ENCODE results near the gene RABGAP1. TPM values are rescaled to one million over a fixed set of nuclear protein-coding genes. Genes with fewer than 3 reads are reported as not detected.

RABGAP1 gene
- total RNA-seq, 2 experiments from 2014 or later = 16.8 to 46.6 TPM

DNA sequence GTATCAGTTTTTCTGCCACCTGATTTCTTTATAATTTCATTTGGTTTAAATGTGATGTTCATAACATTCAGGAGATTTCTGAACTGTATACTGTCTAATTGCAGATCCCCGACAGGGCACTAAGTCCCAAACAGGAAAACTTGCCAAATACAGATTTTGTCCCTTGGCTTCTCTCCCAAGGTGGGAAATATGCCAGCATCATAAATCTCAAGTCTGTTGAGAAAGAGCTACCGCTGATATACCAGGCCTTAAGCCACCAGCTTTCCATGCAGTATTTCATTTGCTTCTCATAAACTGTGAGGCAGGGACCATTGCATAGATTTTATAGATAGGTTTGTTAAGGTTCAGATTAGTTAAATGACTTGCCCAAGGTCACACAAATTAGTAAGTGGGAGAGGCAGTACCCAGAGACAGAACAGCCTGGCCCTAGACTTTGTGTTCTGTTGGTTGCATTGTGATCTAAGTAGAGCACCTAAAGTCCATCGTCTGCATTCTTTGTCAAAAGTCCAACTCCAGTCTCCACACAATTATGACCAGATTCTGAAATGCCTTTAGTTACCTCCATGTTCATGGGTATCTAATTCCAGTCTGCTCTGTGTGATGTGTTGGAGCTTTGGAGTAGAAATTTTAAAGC, 108.9 kb downstream of the RABGAP1 start:
- CTCF ChIA-PET (ENCODE audit: unreplicated experiment) = no interaction called here
- POLR2A ChIA-PET = interaction anchor here (0.5 to 0.6 kb wide), 3 partner anchors 51 to 214 kb away, joined by 3 to 4 read pairs (median 4); no protein-coding TSS in a partner anchor

DNA sequence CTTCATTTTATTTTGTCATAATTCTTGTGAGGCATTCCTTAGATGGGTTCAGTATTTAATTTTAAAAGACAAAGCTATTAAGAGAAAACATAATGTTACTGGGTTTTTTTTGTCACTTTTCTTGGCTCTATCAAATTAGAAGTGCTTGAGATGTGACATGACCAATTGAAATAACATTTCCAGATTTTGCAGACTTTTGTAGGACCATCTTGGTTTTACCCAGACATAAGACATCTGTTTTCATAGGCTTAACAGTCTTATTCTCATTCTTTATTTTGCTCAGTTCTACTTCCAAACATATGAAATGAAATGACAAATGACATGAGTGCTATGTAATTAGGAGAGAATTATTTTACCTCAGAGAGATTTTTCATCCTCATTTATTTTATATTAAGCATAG, 112.2 kb downstream of the RABGAP1 start:
- ChIA-PET CTCF (ENCODE audit: unreplicated experiment) (no interaction called here), POLR2A (interaction anchor here (0.6 kb wide), 1 partner anchor 32 kb away, joined by 7 read pairs; no protein-coding TSS in a partner anchor)
- H3K4me3 ChIP-seq (ENCODE audit: low read depth, low read length, poor library complexity, severe bottlenecking) = no peak overlapping the region
- H4K20me1 ChIP-seq (ENCODE audit: insufficient read depth, low read length) = no peaks in the 10 kb centered on the region
- H3K36me3 ChIP-seq (ENCODE audit: insufficient read depth, low read length) = peaks cover 24% of the 10 kb centered on the region
- H3K4me1 ChIP-seq (ENCODE audit: insufficient read depth, low read length, poor library complexity, severe bottlenecking) = no peaks in the 10 kb centered on the region
- no peak overlapping the region for H2AFZ ChIP-seq (ENCODE audit: low read length)
- H3K27ac ChIP-seq (ENCODE audit: low read depth, low read length, poor library complexity, severe bottlenecking) = no peak overlapping the region
- no peak overlapping the region for H3K4me2 ChIP-seq (ENCODE audit: low read length)
- H3K9me3 ChIP-seq (ENCODE audit: low read length) = no peaks in the 10 kb centered on the region
- H3K9me2 ChIP-seq (ENCODE audit: insufficient read depth, low read length) = no peaks in the 10 kb centered on the region
- H3K79me2 ChIP-seq (ENCODE audit: insufficient read depth, low read depth, low read length) = no peaks in the 10 kb centered on the region
- no TSS peak for BruUV-seq (replicated peaks)
- TF ChIP-seq, protein P1, sequence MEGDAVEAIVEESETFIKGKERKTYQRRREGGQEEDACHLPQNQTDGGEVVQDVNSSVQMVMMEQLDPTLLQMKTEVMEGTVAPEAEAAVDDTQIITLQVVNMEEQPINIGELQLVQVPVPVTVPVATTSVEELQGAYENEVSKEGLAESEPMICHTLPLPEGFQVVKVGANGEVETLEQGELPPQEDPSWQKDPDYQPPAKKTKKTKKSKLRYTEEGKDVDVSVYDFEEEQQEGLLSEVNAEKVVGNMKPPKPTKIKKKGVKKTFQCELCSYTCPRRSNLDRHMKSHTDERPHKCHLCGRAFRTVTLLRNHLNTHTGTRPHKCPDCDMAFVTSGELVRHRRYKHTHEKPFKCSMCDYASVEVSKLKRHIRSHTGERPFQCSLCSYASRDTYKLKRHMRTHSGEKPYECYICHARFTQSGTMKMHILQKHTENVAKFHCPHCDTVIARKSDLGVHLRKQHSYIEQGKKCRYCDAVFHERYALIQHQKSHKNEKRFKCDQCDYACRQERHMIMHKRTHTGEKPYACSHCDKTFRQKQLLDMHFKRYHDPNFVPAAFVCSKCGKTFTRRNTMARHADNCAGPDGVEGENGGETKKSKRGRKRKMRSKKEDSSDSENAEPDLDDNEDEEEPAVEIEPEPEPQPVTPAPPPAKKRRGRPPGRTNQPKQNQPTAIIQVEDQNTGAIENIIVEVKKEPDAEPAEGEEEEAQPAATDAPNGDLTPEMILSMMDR (conservative IDR thresholded peaks at IDR 0.05; ENCODE audit: low read length) = no peak
- no peak for TF ChIP-seq EZH2phosphoT487 (IDR thresholded peaks at IDR 0.05; ENCODE audit: borderline replicate concordance, low read depth, low read length)
- intact Hi-C loops (cut with micrococcal nuclease; ENCODE audit: unreplicated experiment) = no loop called here
- DNase-seq (ENCODE audit: low spot score) = no peak

More for the DNA sequence above, 108.9 kb downstream of the RABGAP1 start:
- intact Hi-C loops (cut with micrococcal nuclease; ENCODE audit: unreplicated experiment) = no loop called here
- Histone ChIP-seq H4K20me1 (ENCODE audit: insufficient read depth, low read length) (no peaks in the 10 kb centered on the region), H3K4me2 (ENCODE audit: low read length) (no peak overlapping the region), H3K4me3 (ENCODE audit: low read depth, low read length, poor library complexity, severe bottlenecking) (no peak overlapping the region), H3K4me1 (ENCODE audit: insufficient read depth, low read length, poor library complexity, severe bottlenecking) (no peaks in the 10 kb centered on the region), H3K9me3 (ENCODE audit: low read length) (no peaks in the 10 kb centered on the region), H3K36me3 (ENCODE audit: insufficient read depth, low read length) (peaks cover 19% of the 10 kb centered on the region), H2AFZ (ENCODE audit: low read length) (no peak overlapping the region), H3K9me2 (ENCODE audit: insufficient read depth, low read length) (no peaks in the 10 kb centered on the region), H3K27ac (ENCODE audit: low read depth, low read length, poor library complexity, severe bottlenecking) (no peak overlapping the region), H3K79me2 (ENCODE audit: insufficient read depth, low read depth, low read length) (no peaks in the 10 kb centered on the region)
- TF ChIP-seq, protein P1 (conservative IDR thresholded peaks at IDR 0.05; ENCODE audit: low read length) = no peak
- no peak for TF ChIP-seq EZH2phosphoT487 (IDR thresholded peaks at IDR 0.05; ENCODE audit: borderline replicate concordance, low read depth, low read length)
- no peak for DNase-seq (ENCODE audit: low spot score)
- BruUV-seq (replicated peaks) = no TSS peak

DNA sequence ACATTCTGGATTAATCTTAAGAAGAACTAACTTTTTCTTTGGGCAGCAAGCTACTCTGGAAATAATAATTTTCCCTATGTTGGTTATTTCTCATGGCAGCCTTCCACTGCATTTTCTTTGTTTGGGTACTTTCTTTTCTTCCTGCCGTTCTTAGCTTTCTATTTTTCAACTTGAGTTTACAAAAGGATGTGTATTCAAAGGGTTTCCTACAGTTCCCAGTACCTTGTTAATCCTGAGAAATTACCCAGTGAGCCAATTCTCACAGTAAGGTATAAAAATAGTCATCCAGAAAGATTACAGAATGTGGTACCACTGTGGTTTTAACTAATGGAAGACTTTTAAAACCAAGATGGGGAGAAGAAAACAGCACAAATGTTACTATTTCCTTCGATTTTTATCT, 112.9 kb downstream of the RABGAP1 start:
- no TSS peak for BruUV-seq (replicated peaks)
- intact Hi-C loops (cut with micrococcal nuclease; ENCODE audit: unreplicated experiment) = no loop called here
- no peak for DNase-seq (ENCODE audit: low spot score)
- Histone ChIP-seq H3K4me1 (ENCODE audit: insufficient read depth, low read length, poor library complexity, severe bottlenecking) (no peaks in the 10 kb centered on the region), H3K4me2 (ENCODE audit: low read length) (no peak overlapping the region), H3K27ac (ENCODE audit: low read depth, low read length, poor library complexity, severe bottlenecking) (no peak overlapping the region), H3K36me3 (ENCODE audit: insufficient read depth, low read length) (peaks cover 22% of the 10 kb centered on the region), H3K9me3 (ENCODE audit: low read length) (no peaks in the 10 kb centered on the region), H3K79me2 (ENCODE audit: insufficient read depth, low read depth, low read length) (no peaks in the 10 kb centered on the region), H2AFZ (ENCODE audit: low read length) (no peak overlapping the region), H3K9me2 (ENCODE audit: insufficient read depth, low read length) (no peaks in the 10 kb centered on the region), H4K20me1 (ENCODE audit: insufficient read depth, low read length) (no peaks in the 10 kb centered on the region), H3K4me3 (ENCODE audit: low read depth, low read length, poor library complexity, severe bottlenecking) (no peak overlapping the region)
- ChIA-PET POLR2A (no interaction called here), CTCF (ENCODE audit: unreplicated experiment) (no interaction called here)
- TF ChIP-seq, protein P1 (conservative IDR thresholded peaks at IDR 0.05; ENCODE audit: low read length) = no peak
- no peak for TF ChIP-seq EZH2phosphoT487 (IDR thresholded peaks at IDR 0.05; ENCODE audit: borderline replicate concordance, low read depth, low read length)
